Endodermal cell (in vitro differentiated cells): Measurements from ENCODE around the gene CHCHD3. TPM values are rescaled to one million over a fixed set of nuclear protein-coding genes. Genes with fewer than 3 reads are reported as not detected.

Experiments used
- DNase-seq: peaks from one replicate; pipeline ENCODE4 v3.0.0-alpha.2; 2017
- H3K27ac ChIP-seq: 2 replicates; pipeline ENCODE4 v1.5.1; 2013; ENCODE audit warnings: mild to moderate bottlenecking, low read depth, low read length, moderate library complexity
- H3K27me3 ChIP-seq: 2 replicates; pipeline ENCODE4 v1.6.1; 2013; ENCODE audit warnings: mild to moderate bottlenecking, low read length, moderate library complexity; ENCODE audit not compliant: insufficient read depth, control insufficient read depth, poor library complexity, severe bottlenecking
- H3K36me3 ChIP-seq: 2 replicates; pipeline ENCODE4 v1.7.0; 2013; ENCODE audit warnings: mild to moderate bottlenecking, low read length, moderate library complexity; ENCODE audit not compliant: control insufficient read depth, insufficient read depth
- H3K4me1 ChIP-seq: one replicate; pipeline ENCODE4 v1.7.0; 2013; ENCODE audit warnings: low read length; ENCODE audit not compliant: control insufficient read depth, insufficient read depth
- H3K4me3 ChIP-seq: 2 replicates; pipeline ENCODE4 v1.5.1; 2013; ENCODE audit warnings: mild to moderate bottlenecking, low read length, moderate library complexity
- H3K9ac ChIP-seq: 2 replicates; pipeline ENCODE4 v1.6.1; 2013; ENCODE audit warnings: mild to moderate bottlenecking, low read length, moderate library complexity; ENCODE audit not compliant: poor library complexity, severe bottlenecking; ENCODE audit errors: extremely low read depth
- H3K9me3 ChIP-seq: 2 replicates; pipeline ENCODE4 v1.6.1; 2013; ENCODE audit warnings: mild to moderate bottlenecking, low read length, moderate library complexity; ENCODE audit not compliant: control insufficient read depth
- H3K27ac Mint-ChIP-seq: 2 replicates; pipeline ENCODE4 v1.8.0; 2020; ENCODE audit warnings: mixed read lengths
- H3K27me3 Mint-ChIP-seq: 2 replicates; pipeline ENCODE4 v1.8.0; 2021; ENCODE audit warnings: mild to moderate bottlenecking, mixed read lengths; ENCODE audit not compliant: insufficient read depth
- H3K36me3 Mint-ChIP-seq: 2 replicates; pipeline ENCODE4 v1.8.0; 2020; ENCODE audit warnings: low read depth, mixed read lengths
- H3K4me1 Mint-ChIP-seq: 2 replicates; pipeline ENCODE4 v1.8.0; 2020; ENCODE audit warnings: mixed read lengths
- H3K4me3 Mint-ChIP-seq: 2 replicates; pipeline ENCODE4 v1.8.0; 2020; ENCODE audit warnings: mild to moderate bottlenecking, moderate library complexity, mixed read lengths
- H3K9me3 Mint-ChIP-seq: 2 replicates; pipeline ENCODE4 v1.8.0; 2020; ENCODE audit warnings: mild to moderate bottlenecking, mixed read lengths
- CTCF ChIP-seq: fragments of 200-600 bp; sonication (generic); conservative IDR thresholded peaks from 2 replicates; pipeline ENCODE4 v1.5.0; 2021; ENCODE audit warnings: antibody characterized with exemption, mild to moderate bottlenecking
- WGBS, 2 experiments: methylation state at CpG; one replicate each; pipeline versions ENCODE4 v1.1.5 to v1.1.7; 2013; ENCODE audit warnings: missing lambda C conversion rate in 2 of 2, mixed read lengths in 1 of 2; ENCODE audit not compliant: insufficient coverage in 1 of 2, insufficient read length in 1 of 2; 5-methylcytosine and 5-hydroxymethylcytosine counted together
- total RNA-seq, 2 donors: library from RNA; stranded (reverse); fragmentation: NEBNext Ultra II Directional in 1 of 2; extraction: Animal tissue kit (Norgen Biotek cat#: 25700) in 1 of 2; gene quantifications; 2 replicates in 1 of 2; 3 replicates in 1 of 2; pipeline ENCODE4 v1.2.1, GENCODE V29; 2021

The CHCHD3 gene
- total RNA-seq, 2 donors from 2014 or later, result 70.4 to 75.2 TPM

- H3K27ac Mint-ChIP-seq, result no peak overlapping the region
- no peak overlapping the region for H3K9ac ChIP-seq
- H3K9me3 ChIP-seq, result peaks cover 17% of the 10 kb centered on the region
- H3K27ac ChIP-seq, result no peak overlapping the region
- peaks cover 2% of the 10 kb centered on the region for H3K4me1 Mint-ChIP-seq
- no peak overlapping the region for H3K4me3 ChIP-seq
- H3K9me3 Mint-ChIP-seq, result peaks cover 23% of the 10 kb centered on the region
- H3K36me3 Mint-ChIP-seq, result no peaks in the 10 kb centered on the region
- H3K27me3 ChIP-seq, result no peaks in the 10 kb centered on the region
- DNase-seq, result no peak
- H3K27me3 Mint-ChIP-seq, result peaks cover 3% of the 10 kb centered on the region
- H3K4me3 Mint-ChIP-seq, result no peak overlapping the region
- WGBS, 2 experiments, result 94 to 100% methylated on average over 1 to 2 of the region's 2 CpGs
- H3K36me3 ChIP-seq, result no peaks in the 10 kb centered on the region
- TF ChIP-seq CTCF, result no peak
- peaks cover 3% of the 10 kb centered on the region for H3K4me1 ChIP-seq
Measured at GRCh38 chr7:132760244-132760623, 321.7 kb downstream of the CHCHD3 start.

DNA sequence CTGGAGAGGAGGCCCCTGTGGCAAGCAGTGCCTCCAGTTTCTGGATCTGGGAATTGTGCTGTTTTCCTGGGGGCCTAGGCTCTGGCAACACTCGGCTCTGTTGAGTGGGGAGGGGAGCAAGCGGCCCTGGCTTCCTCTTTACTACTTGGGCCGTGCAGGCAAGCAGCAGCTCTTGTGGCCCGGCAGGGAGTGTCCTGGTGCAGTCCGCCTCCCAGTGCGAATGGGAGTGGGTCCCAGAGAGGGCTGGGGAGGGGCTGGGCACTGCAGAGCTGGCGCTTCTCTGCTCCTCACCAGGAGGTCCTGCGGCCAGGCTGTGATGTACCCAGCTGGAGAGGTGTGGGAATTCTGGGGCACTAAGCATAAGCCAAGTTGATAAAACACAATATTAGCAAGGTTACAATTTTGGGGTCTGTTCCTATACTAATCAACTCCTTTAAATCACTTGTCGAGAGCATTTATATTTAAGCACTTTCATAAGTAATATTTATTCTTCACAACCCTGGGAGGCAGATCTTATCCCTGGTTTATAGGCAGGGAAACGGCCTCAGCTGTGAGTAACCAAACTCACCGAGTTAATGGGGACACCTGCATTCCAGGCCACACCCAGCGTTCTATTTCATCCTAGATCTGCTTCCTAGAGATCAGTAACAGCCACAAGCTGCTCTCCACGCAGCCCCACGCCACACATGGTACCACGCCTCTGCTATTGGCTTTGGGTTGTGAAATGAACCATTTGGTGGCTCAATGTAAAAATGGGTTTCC, 322.2 kb downstream of the CHCHD3 start:
- Histone ChIP-seq H3K9me3 (peaks cover 14% of the 10 kb centered on the region), H3K27ac (no peak overlapping the region), H3K4me3 (no peak overlapping the region), H3K9ac (no peak overlapping the region), H3K27me3 (no peaks in the 10 kb centered on the region), H3K4me1 (peaks cover 3% of the 10 kb centered on the region), H3K36me3 (no peaks in the 10 kb centered on the region)
- no peak overlapping the region for H3K27ac Mint-ChIP-seq
- H3K9me3 Mint-ChIP-seq, result peaks cover 23% of the 10 kb centered on the region
- peaks cover 2% of the 10 kb centered on the region for H3K4me1 Mint-ChIP-seq
- H3K27me3 Mint-ChIP-seq, result peaks cover 3% of the 10 kb centered on the region
- no peak for DNase-seq
- TF ChIP-seq CTCF, result no peak
- 91 to 92% methylated on average over 7 to 15 of the region's 15 CpGs for WGBS, 2 experiments
- no peaks in the 10 kb centered on the region for H3K36me3 Mint-ChIP-seq
- no peak overlapping the region for H3K4me3 Mint-ChIP-seq

DNA sequence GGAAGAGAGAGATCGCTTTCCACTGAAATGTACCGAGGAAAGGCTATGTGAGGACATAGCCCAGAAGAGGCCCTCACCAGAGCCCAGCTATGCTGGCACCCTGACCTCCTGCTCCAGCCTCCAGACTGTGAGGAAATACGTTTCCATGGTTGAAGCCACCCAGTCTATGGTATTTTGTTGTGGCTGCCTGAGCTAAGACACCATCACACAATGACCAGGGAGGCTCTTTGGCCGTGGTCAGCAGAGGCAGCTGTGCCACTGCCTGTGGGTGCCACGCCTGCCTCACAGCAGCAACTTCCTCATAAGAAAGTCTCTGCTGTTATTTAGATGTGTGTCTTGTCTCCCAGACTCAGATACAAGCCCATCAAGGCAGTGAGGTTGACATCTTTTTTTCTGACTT, 322.9 kb downstream of the CHCHD3 start:
- Histone ChIP-seq H3K9ac (no peak overlapping the region), H3K9me3 (peaks cover 14% of the 10 kb centered on the region), H3K36me3 (no peaks in the 10 kb centered on the region), H3K4me3 (no peak overlapping the region), H3K27ac (no peak overlapping the region), H3K4me1 (peaks cover 3% of the 10 kb centered on the region), H3K27me3 (no peaks in the 10 kb centered on the region)
- DNase-seq, result no peak
- H3K4me1 Mint-ChIP-seq, result peaks cover 2% of the 10 kb centered on the region
- H3K27ac Mint-ChIP-seq, result no peak overlapping the region
- no peaks in the 10 kb centered on the region for H3K36me3 Mint-ChIP-seq
- 96 to 100% methylated on average over 2 to 5 of the region's 5 CpGs for WGBS, 2 experiments
- no peak for TF ChIP-seq CTCF
- peaks cover 23% of the 10 kb centered on the region for H3K9me3 Mint-ChIP-seq
- H3K4me3 Mint-ChIP-seq, result no peak overlapping the region
- H3K27me3 Mint-ChIP-seq, result peaks cover 3% of the 10 kb centered on the region
